Muscle layer of colon (tissue), 2 donors: ENCODE data around the gene COL25A1.

Source experiments
- H3K27ac ChIP-seq: one replicate; pipeline ENCODE4 v1.7.0; 2013; ENCODE audit warnings: low read depth, mild to moderate bottlenecking, low read length, moderate library complexity
- H3K27me3 ChIP-seq, 2 donors: one replicate each; pipeline ENCODE4 v1.7.0; 2013; ENCODE audit warnings: low read length in 2 of 2, mild to moderate bottlenecking in 2 of 2; ENCODE audit not compliant: insufficient read depth in 2 of 2, control insufficient read depth in 1 of 2
- H3K36me3 ChIP-seq: one replicate; pipeline ENCODE4 v1.7.0; 2013; ENCODE audit warnings: mild to moderate bottlenecking, low read length; ENCODE audit not compliant: insufficient read depth
- H3K4me1 ChIP-seq: one replicate; pipeline ENCODE4 v1.7.0; 2013; ENCODE audit warnings: mild to moderate bottlenecking, low read length; ENCODE audit not compliant: insufficient read depth
- H3K4me3 ChIP-seq, 2 donors: one replicate each; pipeline ENCODE4 v1.7.0; 2013; ENCODE audit warnings: low read length in 2 of 2, low read depth in 1 of 2, mild to moderate bottlenecking in 1 of 2, moderate library complexity in 1 of 2
- H3K9ac ChIP-seq: one replicate; pipeline ENCODE4 v1.7.0; 2013; ENCODE audit warnings: low read length
- H3K9me3 ChIP-seq: one replicate; pipeline ENCODE4 v1.7.0; 2013; ENCODE audit warnings: mild to moderate bottlenecking, low read length
- donor health status: abdominal sarcoma.
- donor health status: Adenocarcinoma of cecum.

The COL25A1 gene

DNA sequence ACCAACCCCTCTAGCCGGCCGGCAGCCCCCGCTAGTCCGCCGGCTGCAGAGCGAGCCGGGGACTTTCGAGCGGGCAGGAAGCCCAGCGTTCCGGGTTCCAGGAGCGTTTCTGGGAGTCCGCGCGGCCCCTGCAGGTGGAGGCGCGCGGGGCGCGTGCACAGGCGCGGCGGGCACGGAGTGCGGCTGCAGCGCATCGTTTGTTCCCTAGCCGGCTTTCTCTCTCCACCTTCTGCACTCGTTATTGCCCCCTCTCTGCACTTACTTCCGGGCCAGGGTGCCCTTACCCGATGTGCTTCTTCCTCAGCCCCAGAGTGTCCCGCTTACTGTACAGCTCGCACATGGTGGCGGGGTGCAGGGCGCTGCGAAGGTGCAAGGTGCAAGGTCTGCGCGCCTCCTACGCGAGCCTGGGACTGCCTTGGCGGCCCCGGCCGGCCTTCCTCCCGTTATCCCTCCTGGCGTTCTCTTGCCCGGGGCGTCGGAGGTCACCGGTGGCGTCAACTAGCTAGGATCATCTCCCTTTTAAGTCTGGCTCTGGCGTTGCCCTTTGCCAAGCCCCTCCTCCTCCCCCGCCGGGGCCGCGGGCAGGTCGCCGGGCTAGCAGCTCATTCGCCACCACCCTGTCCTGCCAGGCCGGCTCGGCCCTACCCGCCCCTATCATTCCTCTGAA is 539.8 kb downstream of the COL25A1 start, which contains the start of gene ETNPPL:
TSS of gene ETNPPL (minus strand) at position 495 of the 667 bp plus-strand sequence. CDS start at position 340, 155 bp downstream.
- H3K27me3 ChIP-seq: peaks cover 0 to 16% of the 10 kb centered on the region in 2 donors
- no peaks in the 10 kb centered on the region for H3K36me3 ChIP-seq
- no peak within 1 kb of the TSS for H3K9ac ChIP-seq
- H3K27ac ChIP-seq: no peak within 1 kb of the TSS
- H3K9me3 ChIP-seq: no peaks in the 10 kb centered on the region
- peak within 1 kb of the TSS; percentile 50 to 64 for H3K4me3 ChIP-seq
- H3K4me1 ChIP-seq: peaks cover 5% of the 10 kb centered on the region
